GM19193 (cell line): ENCODE data around the gene PCNX3.

Source experiments
- POLR2A ChIP-seq: IDR thresholded peaks from 4 replicates; pipeline ENCODE4 v1.6.1; 2011; ENCODE audit not compliant: insufficient read depth, insufficient read length; ENCODE audit errors: extremely low read depth

The PCNX3 gene

DNA sequence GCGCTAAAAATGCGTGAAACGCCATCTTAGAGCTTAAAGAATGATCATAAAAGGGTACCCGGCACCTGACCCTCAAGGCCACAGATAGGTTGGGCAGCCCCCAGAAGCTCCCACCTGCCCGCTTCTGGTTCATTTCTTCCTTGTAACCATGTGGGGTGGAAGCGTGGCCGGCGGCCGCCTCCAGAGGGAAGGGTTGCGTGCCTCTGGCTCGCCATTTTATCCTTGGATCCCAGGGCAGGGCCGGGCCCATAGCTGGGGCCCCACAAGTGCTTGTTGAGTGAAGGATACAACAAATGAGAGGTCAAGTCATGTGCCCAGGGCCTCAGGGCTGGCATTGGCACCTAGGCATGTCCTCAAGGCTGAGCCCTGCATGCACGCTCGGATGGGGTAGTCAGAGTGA is 5.9 kb downstream of the PCNX3 start:
- no peak for TF ChIP-seq POLR2A

DNA sequence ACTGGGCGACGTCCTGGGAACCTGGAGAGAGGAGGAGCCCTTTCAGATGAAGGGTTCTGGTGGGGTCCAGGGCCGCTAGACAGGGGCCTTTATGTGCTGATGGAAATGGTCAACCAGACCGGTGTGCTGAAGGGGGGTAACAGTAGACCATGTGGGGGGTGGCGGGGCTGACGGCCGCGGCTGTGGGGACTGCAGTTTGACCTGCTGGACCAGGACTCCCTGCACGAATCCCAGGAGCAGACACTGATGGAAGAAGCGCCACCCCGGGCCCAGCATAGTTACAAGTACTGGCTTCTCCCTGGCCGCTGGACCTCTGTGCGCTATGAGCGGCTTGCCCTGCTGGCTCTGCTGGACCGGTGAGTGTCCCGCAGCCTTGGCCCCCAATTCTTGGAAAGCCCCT is 6.4 kb downstream of the PCNX3 start:
- no peak for TF ChIP-seq POLR2A

DNA sequence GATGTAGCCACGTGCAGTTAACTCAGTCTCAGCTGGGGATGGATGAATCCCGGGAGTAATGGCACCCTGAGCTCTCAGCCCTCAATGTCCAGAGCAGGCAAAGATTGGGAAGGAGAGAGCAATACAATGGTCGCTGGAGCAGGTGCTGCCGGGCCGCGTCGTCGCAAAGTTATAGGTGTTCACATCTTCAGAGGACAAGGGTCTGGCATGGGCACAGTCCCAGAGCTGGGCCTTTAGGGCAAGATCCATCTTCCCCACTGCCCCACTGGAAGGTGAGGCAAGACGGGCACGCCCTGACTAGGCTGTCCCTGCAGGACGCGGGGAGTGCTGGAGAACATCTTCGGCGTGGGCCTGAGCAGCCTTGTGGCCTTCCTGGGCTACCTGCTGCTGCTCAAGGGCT is 7.6 kb downstream of the PCNX3 start:
- no peak for TF ChIP-seq POLR2A

DNA sequence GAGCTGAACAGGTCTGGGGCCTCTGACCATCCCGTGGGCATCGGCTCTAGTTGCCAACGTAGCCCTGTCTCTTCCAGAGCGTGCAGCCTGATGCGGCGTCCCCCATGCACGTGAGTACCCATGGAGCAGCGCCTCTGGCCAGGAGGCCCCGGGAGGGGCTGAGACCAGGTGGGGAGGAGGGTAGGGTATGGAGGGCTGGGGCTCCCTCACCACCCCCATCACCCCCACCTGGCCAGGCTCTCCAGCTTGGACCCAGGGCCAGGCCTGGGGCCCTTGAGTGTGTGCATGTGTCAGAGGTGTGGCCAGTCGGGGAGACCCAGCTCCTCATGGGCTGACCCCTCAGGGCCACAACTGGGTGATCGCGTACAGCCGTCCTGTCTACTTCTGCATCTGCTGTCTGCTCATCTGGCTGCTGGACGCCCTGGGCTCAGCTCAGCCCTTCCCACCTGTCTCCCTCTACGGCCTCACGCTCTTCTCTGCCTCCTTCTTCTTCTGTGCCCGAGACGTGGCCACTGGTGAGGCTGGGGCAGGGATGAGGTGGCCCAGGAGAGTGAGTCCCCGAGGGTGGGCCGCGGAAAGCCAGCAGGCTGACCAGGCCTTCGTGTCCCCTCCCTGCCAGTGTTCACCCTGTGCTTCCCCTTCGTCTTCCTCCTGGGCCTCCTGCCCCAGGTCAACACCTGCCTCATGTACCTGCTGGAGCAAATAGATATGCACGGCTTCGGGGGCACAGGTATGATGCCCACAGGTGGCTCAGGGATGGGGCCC is 8.5 kb downstream of the PCNX3 start:
- no peak for TF ChIP-seq POLR2A

DNA sequence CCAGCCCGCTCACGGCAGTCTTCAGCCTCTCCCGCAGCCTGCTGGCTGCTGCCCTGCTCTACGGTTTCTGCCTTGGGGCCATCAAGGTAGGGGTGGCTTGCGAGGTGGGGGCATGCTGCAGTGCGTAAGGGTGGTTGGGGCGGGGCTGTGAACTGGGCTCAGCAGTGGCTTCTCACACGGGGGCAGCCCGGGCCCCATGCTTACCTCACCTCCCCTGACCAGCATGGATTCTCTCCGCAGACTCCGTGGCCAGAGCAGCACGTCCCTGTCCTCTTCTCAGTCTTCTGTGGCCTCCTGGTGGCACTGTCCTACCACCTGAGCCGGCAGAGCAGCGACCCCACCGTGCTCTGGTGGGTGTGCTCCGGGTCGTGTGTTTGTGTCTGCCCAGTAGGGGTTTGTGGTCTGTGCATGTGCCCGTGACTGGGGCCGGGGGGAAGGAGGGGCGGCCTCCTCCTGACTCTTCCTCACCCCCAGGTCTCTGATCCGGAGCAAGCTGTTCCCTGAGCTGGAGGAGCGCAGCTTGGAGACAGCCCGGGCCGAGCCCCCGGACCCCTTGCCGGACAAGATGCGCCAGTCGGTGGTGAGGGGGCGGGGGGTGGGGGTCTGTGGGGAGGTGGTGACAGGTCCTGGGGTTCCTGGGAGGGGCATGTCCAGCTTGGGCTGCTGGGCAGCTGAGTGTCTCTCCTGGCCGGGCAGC is 9.5 kb downstream of the PCNX3 start:
- no peak for TF ChIP-seq POLR2A

DNA sequence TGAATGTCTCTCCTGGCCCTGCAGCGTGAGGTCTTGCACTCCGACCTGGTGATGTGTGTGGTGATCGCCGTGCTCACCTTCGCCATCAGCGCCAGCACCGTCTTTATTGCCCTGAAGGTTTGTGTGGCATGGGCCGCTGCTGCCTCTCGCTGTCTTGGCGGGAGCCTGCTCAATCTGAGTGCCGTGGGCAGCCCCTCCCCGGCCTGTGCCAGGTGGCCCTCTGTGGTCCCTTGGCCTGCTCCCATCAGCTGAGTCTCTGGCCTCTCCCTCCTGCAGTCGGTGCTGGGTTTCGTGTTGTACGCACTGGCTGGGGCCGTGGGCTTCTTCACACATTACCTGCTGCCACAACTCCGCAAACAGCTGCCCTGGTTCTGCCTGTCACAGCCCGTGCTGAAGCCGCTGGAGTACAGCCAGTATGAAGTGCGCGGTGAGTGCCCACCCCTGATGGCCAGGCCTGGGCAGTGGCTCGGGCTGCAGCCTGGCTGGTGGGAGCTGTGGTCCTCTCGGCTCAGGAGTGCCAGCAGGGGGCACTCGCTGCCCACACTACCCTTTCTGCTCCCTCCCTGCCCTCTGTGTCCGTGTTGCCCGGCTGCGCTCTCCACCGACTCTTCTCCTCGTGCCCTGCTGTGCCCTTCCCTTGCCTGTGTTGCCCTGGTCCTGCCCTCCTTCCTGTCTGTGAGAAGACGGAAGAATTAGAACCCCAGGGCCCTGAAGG is 10.2 kb downstream of the PCNX3 start:
- TF ChIP-seq POLR2A: no peak

DNA sequence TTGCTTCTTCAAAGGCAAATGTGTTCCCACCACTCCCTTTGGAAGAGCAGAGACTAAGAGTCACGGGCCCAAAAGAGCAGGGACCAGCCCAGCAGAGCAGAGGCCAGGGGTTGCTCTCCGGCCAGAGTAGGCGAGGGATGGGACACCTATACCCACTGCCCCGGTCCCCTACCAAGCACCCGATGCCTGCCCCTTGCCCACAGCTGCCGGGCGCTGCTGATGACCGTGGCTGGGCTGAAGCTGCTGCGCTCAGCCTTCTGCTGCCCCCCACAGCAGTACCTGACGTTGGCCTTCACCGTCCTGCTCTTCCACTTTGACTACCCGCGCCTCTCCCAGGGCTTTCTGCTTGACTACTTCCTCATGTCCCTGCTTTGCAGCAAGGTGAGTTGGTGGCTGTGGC is 11.6 kb downstream of the PCNX3 start:
- no peak for TF ChIP-seq POLR2A

DNA sequence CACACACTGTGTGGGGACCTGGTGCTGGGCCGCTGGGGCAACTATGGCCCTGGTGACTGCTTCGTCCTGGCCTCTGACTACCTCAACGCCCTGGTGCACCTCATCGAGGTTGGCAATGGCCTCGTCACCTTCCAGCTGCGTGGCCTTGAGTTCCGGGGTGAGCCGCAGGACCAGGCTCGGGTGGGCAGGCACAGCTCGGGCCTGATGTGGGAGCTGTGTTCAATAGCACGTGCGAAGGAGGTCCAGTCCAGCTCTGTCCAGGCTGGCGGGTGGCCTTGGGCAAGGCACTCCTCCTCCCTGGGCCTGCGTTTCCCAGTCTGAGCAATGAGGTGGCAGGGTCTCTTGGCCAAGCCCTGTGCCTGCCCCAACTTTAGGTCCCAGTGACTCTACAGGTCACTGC is 14.0 kb downstream of the PCNX3 start:
- no peak for TF ChIP-seq POLR2A

DNA sequence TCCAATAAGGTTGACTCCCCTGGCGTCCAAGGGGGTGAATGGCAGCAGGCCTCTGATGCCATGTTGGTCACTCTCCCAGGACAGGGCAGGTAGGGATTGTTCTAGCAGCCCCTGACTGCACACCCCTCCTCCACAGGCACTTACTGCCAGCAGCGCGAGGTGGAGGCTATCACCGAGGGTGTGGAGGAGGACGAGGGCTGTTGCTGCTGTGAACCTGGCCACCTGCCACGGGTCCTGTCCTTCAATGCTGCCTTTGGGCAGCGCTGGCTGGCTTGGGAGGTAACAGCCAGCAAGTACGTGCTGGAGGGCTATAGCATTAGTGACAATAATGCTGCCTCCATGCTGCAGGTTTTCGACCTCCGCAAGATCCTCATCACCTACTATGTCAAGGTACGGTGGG is 14.6 kb downstream of the PCNX3 start:
- TF ChIP-seq POLR2A: no peak

DNA sequence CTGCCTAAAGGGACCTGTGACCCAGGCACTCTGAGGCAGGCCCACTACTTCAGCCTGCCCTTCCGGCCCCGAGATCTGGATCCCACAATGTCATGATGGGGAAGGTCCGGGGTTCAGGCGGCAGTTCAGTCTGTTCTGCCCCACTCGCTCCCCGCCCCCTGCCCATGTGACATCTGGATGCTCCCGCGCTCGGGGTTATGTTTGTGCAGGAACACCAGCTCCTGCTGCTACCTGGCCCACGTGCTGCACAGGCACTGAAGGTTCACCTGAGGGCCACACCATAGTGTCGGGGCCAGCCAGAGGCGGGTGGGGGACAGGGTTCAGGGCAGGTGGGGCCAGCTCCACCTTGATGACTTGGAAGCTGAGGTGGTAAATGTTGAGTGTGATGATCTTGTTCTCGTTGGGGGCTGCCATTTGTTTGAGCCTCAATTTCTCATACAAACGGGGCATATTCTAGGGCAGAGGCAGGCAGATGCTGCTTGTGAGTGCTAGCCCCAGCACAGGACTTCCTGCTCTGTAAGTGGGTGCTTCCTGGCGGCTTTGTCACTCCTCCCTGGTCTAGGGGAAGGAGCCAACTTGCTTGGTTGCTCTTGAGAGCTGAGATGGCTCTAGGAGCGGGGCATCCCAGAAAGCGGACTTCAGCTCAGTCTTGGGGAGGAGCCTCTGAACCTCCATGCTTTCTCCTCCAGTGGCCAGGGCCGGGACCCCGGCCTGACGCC is 18.0 kb downstream of the PCNX3 start:
- no peak for TF ChIP-seq POLR2A

DNA sequence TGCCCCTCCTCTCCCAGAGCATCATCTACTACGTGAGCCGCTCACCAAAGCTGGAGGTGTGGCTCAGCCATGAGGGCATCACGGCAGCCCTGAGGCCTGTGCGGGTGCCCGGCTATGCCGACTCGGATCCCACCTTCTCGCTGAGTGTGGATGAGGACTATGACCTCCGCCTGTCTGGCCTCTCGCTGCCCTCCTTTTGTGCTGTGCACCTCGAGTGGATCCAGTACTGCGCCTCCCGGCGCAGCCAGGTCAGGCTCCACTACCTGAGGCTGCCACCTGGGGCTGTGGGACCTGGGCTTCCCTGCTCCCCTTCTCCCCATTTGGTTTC is 18.5 kb downstream of the PCNX3 start:
- no peak for TF ChIP-seq POLR2A

DNA sequence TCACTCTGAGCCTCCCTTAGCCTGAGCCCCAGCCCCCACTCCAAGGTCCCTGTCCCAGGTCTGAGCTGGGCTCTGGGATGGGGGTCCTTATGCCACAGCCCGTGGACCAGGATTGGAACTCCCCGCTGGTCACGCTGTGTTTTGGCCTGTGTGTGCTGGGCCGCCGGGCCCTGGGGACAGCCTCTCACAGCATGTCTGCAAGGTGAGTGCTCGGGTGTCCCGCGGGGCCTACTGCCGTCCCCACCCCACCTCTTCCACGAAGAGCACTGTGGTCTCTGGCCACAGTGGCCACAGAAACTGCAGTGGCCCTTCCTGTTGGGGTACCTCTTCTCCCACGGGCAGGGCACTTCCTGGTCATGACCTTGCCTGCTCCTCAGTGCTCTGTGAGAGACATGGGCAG is 18.9 kb downstream of the PCNX3 start:
- no peak for TF ChIP-seq POLR2A

DNA sequence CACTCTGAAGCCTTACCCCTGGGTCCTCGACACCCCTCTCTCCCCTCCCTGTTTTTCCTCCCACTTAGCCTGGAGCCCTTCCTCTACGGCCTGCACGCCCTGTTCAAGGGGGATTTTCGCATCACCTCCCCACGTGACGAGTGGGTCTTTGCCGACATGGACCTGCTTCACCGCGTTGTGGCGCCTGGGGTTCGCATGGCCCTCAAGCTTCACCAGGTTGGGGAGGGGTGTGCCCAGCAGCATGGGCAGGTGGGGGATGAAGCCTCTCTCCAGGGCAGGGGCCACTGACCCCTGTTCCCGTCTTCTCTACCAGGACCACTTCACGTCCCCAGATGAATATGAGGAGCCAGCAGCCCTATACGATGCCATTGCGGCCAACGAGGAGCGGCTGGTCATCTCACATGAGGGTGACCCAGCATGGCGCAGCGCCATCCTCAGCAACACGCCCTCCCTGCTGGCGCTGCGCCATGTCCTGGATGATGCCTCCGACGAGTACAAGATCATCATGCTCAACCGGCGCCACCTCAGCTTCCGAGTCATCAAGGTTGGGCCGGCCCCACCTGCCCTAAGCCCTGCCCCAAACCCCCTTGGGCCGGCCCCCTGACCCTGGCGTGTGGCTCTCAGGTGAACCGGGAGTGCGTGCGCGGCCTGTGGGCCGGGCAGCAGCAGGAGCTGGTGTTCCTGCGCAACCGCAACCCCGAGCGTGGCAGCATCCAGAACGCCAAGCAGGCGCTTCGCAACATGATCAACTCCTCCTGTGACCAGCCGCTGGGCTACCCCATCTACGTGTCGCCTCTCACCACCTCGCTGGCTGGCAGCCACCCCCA is 19.5 kb downstream of the PCNX3 start:
- TF ChIP-seq POLR2A: no peak

DNA sequence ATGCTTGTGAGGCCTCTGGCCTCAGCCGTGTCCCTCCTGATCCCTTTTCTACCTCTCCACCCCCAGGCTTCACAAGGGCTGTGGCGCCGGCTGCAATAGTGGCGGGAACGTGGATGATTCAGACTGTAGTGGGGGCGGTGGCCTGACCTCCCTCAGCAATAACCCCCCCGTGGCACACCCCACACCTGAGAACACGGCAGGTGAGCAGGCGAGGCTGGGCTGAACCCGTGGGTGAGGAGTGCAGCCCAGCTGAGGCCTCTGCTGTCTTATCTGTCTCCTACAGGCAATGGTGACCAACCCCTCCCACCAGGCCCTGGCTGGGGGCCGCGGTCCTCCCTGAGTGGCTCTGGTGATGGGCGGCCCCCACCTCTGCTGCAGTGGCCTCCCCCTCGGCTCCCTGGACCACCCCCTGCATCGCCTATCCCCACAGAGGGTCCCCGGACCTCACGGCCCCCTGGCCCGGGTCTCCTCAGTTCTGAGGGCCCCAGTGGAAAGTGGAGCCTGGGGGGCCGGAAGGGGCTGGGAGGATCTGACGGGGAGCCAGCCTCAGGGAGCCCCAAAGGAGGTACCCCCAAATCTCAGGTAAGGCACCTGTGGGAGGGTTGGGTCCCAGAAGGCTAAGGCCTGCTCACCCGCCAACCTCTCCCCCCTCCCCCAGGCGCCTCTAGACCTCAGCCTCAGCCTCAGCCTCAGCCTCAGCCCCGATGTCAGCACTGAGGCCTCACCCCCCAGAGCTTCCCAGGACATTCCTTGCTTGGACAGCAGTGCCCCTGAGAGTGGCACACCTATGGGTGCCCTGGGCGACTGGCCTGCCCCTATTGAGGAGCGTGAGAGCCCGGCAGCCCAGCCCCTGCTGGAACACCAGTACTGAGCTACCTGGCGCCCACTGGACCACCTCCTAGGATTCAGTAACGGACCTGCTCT is 20.8 kb downstream of the PCNX3 start:
- no peak for TF ChIP-seq POLR2A

DNA sequence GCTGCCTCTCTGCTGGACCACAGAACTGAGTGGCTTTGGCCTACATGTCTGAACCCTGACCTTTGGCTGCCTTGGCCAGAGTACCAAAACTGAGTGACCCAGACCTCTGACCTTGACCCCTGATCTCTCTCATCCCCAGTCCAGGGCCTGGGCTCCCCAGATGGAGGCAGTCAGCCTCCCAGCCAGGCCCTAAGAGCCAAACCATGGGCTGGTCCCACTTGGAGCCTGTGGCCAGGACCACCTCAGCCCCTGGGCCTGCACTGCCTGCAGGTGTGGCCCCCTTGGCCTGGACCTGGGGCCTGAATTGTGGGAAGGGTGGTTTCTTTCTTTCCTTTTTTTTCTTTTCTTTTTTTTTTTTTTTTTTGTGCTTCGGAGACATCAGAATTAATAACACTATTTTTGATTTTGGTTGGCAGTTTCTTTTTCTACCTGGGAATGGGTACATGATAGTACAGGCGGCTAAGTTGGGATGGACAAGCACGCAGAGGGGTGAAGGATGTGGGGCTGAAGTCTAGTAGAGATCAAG is 21.5 kb downstream of the PCNX3 start:
- no peak for TF ChIP-seq POLR2A
